GM12875 (cell line): Measurements from ENCODE around the gene MRPS12.

Experiments
- H3K4me3 ChIP-seq: one replicate; pipeline ENCODE4 v1.5.1; 2011; ENCODE audit warnings: low read depth, low read length, control low read depth
- TF ChIP-seq, protein P1 (sequence below): IDR thresholded peaks from 2 replicates; pipeline ENCODE4 v1.5.1; 2011; ENCODE audit warnings: low read depth, mild to moderate bottlenecking, control low read depth, inconsistent platforms, low read length, moderate library complexity, borderline replicate concordance; ENCODE audit not compliant: insufficient read depth

The MRPS12 gene

DNA sequence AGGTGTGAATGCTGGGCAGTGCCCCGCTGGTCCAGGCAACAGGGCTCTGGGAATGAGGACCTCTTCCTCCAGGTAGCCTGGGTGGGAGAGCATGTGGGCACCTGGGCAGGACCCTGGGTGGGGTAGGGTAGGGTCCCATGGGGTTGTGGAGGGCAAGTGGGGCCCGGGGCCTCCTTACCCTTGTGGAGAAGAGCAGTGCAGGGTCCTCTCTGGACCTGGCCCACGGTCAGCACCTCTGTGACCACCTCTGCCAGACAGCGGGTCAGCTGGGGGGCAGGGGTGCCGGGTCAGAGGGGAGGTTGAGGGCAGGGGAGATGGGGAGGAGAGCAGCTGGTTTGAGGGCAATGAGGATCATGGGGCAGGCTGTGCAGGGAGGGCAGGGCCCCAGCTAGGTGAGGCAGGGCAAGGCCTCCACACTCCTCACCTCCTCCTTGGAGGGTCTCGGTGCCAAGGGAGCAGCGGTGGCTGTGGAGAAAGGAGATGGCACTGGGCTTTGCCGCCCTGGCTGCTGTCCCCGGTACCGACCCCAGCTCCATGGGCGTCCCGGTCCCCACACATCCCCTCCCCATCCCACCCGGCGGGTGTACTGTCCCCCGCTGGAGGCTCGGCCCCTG, 19.2 kb upstream of the MRPS12 start:
- no peak overlapping the region for H3K4me3 ChIP-seq
- TF ChIP-seq, protein P1, sequence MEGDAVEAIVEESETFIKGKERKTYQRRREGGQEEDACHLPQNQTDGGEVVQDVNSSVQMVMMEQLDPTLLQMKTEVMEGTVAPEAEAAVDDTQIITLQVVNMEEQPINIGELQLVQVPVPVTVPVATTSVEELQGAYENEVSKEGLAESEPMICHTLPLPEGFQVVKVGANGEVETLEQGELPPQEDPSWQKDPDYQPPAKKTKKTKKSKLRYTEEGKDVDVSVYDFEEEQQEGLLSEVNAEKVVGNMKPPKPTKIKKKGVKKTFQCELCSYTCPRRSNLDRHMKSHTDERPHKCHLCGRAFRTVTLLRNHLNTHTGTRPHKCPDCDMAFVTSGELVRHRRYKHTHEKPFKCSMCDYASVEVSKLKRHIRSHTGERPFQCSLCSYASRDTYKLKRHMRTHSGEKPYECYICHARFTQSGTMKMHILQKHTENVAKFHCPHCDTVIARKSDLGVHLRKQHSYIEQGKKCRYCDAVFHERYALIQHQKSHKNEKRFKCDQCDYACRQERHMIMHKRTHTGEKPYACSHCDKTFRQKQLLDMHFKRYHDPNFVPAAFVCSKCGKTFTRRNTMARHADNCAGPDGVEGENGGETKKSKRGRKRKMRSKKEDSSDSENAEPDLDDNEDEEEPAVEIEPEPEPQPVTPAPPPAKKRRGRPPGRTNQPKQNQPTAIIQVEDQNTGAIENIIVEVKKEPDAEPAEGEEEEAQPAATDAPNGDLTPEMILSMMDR = no peak

DNA sequence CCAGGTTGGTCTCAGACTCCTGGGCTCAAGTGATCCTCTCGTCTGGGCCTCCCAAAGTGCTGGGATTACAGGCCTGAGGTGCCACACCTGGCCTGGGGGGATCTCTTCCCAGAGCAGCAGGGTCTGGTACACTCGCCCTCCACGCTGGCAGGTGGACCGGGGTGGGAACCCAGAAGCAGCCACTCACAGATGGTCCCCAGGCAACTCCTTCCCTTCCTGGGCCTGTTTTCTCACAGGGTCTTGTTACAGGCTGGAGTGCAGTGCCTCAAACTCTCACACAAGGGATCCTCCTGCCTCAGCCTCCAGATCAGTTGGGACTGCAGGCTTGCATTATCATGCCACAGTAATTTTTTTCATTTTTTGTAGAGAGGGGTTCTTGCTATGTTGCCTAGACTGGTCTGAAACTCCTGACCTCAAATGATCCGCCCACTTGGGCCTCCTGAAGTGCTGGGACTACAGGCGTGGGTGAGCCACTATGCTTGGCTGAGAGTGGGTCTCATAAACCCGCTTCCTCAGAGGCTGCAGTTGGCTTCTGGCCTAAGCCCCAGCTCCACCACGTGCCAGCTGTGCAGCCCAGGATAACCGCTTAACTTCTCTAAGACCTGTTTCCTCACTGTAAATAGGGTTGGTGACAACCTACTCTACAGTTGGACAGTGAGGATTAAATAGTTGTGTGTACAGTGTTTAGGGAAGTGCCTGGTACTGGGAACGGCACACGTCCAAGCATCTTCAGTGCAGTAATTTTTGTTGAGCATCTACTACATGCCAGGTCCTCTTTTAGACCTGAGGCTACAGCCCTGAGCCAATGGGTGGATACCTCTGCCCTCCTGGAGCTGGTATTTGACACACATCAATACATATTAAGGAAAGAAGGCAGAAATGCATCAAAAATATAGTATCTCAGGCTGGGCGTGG, 17.9 kb upstream of the MRPS12 start:
- TF ChIP-seq, protein P1 = no peak

DNA sequence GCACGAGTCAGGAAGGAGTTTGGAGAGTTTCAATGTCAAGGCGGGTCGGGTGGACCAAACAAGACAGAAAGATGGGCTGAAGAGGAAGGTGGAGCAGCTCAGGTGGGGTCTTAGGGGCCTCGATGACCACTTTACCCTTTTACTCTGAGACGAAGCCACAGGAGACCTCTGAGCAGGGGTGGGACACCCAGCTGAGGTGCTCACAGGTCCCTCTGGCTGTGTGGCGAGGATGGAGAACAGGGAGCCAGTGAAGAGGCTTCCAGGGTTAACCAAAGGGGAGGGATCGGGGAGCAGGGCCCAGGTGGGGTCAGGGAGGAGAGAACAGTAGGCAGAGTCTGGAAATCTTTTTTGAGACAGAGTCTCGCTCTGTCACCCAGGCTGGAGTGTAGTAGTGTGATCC, 16.8 kb upstream of the MRPS12 start:
- TF ChIP-seq, protein P1 = no peak
- H3K4me3 ChIP-seq = no peak overlapping the region

More for the DNA sequence above, 17.9 kb upstream of the MRPS12 start:
- no peak overlapping the region for H3K4me3 ChIP-seq

DNA sequence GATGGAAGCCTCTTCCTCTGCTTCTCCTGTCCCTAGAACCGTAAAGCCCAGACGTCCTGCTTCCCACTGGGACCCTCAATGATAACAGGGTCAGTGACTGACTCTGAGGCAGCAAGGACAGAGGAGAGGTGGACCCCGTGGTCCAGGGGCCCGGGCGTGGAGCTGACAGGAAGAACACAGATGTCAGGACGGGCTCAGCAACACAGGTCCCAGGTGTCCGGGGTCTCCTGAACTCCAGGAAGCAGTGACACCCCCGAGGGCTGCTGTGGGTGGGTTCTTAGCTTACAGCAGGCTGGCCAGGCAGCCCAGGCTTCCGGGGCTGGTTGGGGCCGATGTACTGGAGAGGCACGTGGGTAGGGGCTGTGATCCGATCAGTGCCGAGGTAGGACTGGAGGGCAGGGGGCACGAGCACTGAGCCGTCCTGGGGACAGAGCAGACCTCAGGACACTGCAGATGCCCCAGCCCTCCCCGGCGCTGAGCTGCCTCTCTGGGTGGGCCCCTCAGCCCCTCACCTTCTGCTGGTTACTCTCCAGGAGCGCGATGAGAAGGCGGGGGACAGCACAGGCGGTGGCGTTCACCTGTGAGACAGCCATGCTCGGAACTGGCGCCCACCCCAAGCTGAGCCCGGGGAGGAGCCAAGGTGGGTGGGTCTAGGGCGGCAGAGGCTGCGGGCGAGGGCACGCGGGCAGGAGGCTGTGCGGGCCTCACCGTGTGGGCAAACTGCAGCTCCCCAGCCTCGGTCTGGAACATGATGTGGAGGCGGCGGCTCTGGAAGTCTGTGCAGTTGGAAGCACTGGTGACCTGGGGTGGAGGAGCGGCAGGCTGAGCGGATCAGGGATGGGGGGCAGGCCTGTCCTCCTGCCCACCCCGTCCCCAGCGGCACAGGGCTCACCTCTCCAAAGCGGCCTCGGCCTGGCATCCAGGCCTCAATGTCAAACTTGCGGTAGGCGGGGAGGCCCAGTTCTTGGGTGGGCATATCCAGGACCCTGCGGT, 15.1 kb upstream of the MRPS12 start:
- TF ChIP-seq, protein P1 = no peak
- no peak overlapping the region for H3K4me3 ChIP-seq

DNA sequence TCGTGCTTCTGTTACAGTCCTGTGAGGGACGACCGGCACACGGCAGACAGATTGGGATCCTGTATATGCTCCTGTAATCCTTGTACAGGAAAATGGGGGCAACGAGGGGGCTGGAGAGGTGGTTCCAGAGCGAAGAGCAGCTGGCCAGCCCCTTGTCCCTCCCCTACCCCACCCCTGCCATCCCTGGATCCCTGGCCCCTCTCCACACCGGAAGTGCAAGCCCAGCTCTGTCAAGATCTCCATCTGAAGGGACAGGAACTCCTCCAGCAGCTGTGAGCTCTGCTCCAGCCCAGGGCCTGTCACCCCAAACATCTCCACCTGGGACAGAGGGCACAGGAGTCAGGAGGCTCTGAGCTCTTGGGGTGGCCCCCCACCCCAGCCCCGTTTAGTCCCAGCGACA, 13.2 kb upstream of the MRPS12 start:
- no peak overlapping the region for H3K4me3 ChIP-seq
- TF ChIP-seq, protein P1 = no peak

DNA sequence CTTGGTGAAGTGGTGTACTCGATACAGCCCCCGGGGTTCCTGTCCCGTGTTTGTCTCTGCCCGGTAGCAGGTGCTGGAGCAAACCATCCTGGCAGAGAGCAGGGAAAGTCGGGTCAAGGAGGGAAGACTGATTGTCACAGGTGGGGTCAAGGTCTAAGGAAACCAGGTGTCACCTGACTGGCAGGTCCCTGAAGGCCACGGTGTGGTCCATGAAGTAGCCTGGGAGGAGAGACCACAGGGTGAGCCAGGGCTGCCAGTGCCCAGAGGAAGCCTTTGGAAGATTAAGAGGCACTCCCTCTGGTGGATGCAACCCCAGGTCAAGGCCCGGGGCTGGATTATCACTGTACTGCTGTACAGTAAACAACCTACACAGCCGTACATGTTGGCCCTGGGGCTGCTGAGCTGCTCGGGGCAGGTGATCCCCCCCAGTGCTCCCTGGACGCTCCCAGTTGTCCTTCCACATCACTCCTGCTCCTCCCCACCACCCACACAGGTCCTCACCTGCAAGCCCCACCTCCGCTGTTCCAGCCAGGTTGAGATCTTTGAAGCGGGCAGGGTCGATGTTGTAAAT, 12.7 kb upstream of the MRPS12 start:
- TF ChIP-seq, protein P1 = no peak
- no peak overlapping the region for H3K4me3 ChIP-seq
